Choroid plexus epithelial cell (primary cell): ENCODE measurements around the gene MAPKAP1.
A peak's percentile ranks its signal among the peaks of the same experiment; 100 is the strongest.

ENCODE experiments used
- DNase-seq: peaks from one replicate; pipeline ENCODE4 v3.0.0-alpha.2; 2010; ENCODE audit warnings: low read depth
- H3K4me3 ChIP-seq: 2 replicates; pipeline ENCODE4 v1.5.1; 2011; ENCODE audit warnings: low read depth, mild to moderate bottlenecking, control low read depth, low read length, moderate library complexity
- CTCF ChIP-seq: conservative IDR thresholded peaks from 2 replicates; pipeline ENCODE4 v1.5.1; 2011; ENCODE audit warnings: low read depth, mild to moderate bottlenecking, control low read depth, inconsistent platforms, low read length, moderate library complexity

MAPKAP1 gene

GRCh38 chr9:125429476-125430160, 277.4 kb downstream of the MAPKAP1 start:
- no peak for DNase-seq
- H3K4me3 ChIP-seq: no peak overlapping the region
- TF ChIP-seq CTCF: no peak

GRCh38 chr9:125428902-125429467, 278.0 kb downstream of the MAPKAP1 start:
- no peak for TF ChIP-seq CTCF
- H3K4me3 ChIP-seq: no peak overlapping the region
- DNase-seq: no peak

- no peak overlapping the region for H3K4me3 ChIP-seq
- peak; percentile 68 for TF ChIP-seq CTCF
- peak; percentile 15 for DNase-seq
Observed at GRCh38 chr9:125428060-125428901, 278.7 kb downstream of the MAPKAP1 start.

- no peak for TF ChIP-seq CTCF
- no peak overlapping the region for H3K4me3 ChIP-seq
- DNase-seq: no peak
Observed at GRCh38 chr9:125427556-125427955, 279.5 kb downstream of the MAPKAP1 start.

GRCh38 chr9:125426926-125427325, 280.1 kb downstream of the MAPKAP1 start:
- no peak for DNase-seq
- no peak overlapping the region for H3K4me3 ChIP-seq
- no peak for TF ChIP-seq CTCF

GRCh38 chr9:125425901-125426515, 281.0 kb downstream of the MAPKAP1 start:
- no peak for TF ChIP-seq CTCF
- DNase-seq: no peak
- no peak overlapping the region for H3K4me3 ChIP-seq
